PC-3 (cell line): ENCODE measurements around the gene URB1. TPM values are rescaled to one million over a fixed set of nuclear protein-coding genes. Genes with fewer than 3 reads are reported as not detected.

Experiments
- ATAC-seq: fragments of 200-7000 bp; cut with Tn5 transposase; 2 replicates; pipeline ENCODE4 v1.9.1; 2020; ENCODE audit warnings: mild to moderate bottlenecking, moderate library complexity
- BruUV-seq: library from RNA; stranded (reverse); fragments of 400-500 nt; replicated peaks from 2 replicates; lab custom pipeline; 2021; lab: Mats Ljungman, UMichigan
- CTCF ChIA-PET: fragments of 300-600 bp; sonication (Branson Sonifier 250); formaldehyde crosslinking; loops from one replicate; lab custom pipeline; 2022; ENCODE audit warnings: antibody characterized with exemption; lab: Charles Lee
- POLR2A ChIA-PET: fragments of 300-600 bp; sonication (Branson Sonifier 250); formaldehyde crosslinking; loops from one replicate; lab custom pipeline; 2022; ENCODE audit warnings: antibody characterized with exemption; ENCODE audit not compliant: unreplicated experiment; lab: Charles Lee
- DNase-seq: peaks from one replicate; pipeline ENCODE4 v3.0.0-alpha.2; 2015
- H2AFZ ChIP-seq: fragments of 300-600 bp; sonication (generic); 2 replicates; pipeline ENCODE4 v1.6.0; 2016; ENCODE audit warnings: antibody characterized with exemption, low read length
- H3F3A ChIP-seq: fragments of 300-600 bp; sonication (generic); one replicate; pipeline ENCODE4 v1.6.0; 2017; ENCODE audit warnings: antibody characterized with exemption, low read length, control low read depth, mild to moderate bottlenecking; ENCODE audit not compliant: unreplicated experiment
- H3K27ac ChIP-seq: fragments of 300-600 bp; sonication (generic); 2 replicates; pipeline ENCODE4 v1.5.1; 2016; ENCODE audit warnings: mild to moderate bottlenecking, low read length
- H3K27me3 ChIP-seq: fragments of 300-600 bp; sonication (generic); 2 replicates; pipeline ENCODE4 v1.6.1; 2016; ENCODE audit warnings: low read length, mixed read lengths
- H3K36me3 ChIP-seq: fragments of 300-600 bp; sonication (generic); 2 replicates; pipeline ENCODE4 v1.6.1; 2016; ENCODE audit warnings: low read depth, mixed run types, low read length, mixed read lengths
- H3K4me1 ChIP-seq: fragments of 300-600 bp; sonication (generic); 2 replicates; pipeline ENCODE4 v1.5.1; 2016; ENCODE audit warnings: low read length; ENCODE audit not compliant: insufficient read depth
- H3K4me2 ChIP-seq: fragments of 300-600 bp; sonication (generic); 2 replicates; pipeline ENCODE4 v1.6.0; 2016; ENCODE audit warnings: low read length
- H3K4me3 ChIP-seq: fragments of 300-600 bp; sonication (generic); 2 replicates; pipeline ENCODE4 v1.5.1; 2016; ENCODE audit warnings: mild to moderate bottlenecking, low read length, mixed read lengths
- H3K79me2 ChIP-seq: fragments of 300-600 bp; sonication (generic); 2 replicates; pipeline ENCODE4 v1.6.1; 2017; ENCODE audit warnings: low read length, mixed read lengths
- H3K9ac ChIP-seq: fragments of 300-600 bp; sonication (generic); 2 replicates; pipeline ENCODE4 v1.6.0; 2016; ENCODE audit warnings: mild to moderate bottlenecking, low read length
- H3K9me2 ChIP-seq: fragments of 300-600 bp; sonication (generic); replicated peaks from 2 replicates; pipeline ENCODE4 v1.6.1; 2016; ENCODE audit warnings: mixed run types, low read length, mixed read lengths
- H3K9me3 ChIP-seq: fragments of 300-600 bp; sonication (generic); 2 replicates; pipeline ENCODE4 v1.6.1; 2016; ENCODE audit warnings: low read length, mixed read lengths
- H4K20me1 ChIP-seq: fragments of 300-600 bp; sonication (generic); 2 replicates; pipeline ENCODE4 v1.6.1; 2016; ENCODE audit warnings: low read length, mixed read lengths
- EZH2 ChIP-seq: fragments of 300-600 bp; sonication (generic); IDR thresholded peaks from one replicate; pipeline ENCODE4 v1.6.1; 2017; ENCODE audit warnings: antibody characterized with exemption, mild to moderate bottlenecking, low read length; ENCODE audit not compliant: unreplicated experiment
- EZH2phosphoT487 ChIP-seq: fragments of 300-600 bp; sonication (generic); IDR thresholded peaks from 2 replicates; pipeline ENCODE4 v1.6.1; 2018; ENCODE audit warnings: mild to moderate bottlenecking, antibody characterized with exemption, low read length, borderline replicate concordance
- intact Hi-C: fragments of 100-400 bp; cut with micrococcal nuclease; formaldehyde crosslinking; loops from 2 replicates; pipeline ENCODE4 v1.9.0; 2023
- total RNA-seq: library from RNA; depleted of rRNA; stranded (reverse); fragments of >200 nt; gene quantifications from 2 replicates; pipeline ENCODE4 v1.2.3, GENCODE V29; 2014
- TF ChIP-seq, protein P1 (sequence below): fragments of 300-600 bp; sonication (generic); conservative IDR thresholded peaks from 2 replicates; pipeline ENCODE4 v1.5.1; 2017; ENCODE audit warnings: antibody characterized with exemption, low read depth, mild to moderate bottlenecking, low read length

Gene URB1
- total RNA-seq, 1 experiment from 2014 or later = 27.8 TPM

DNA sequence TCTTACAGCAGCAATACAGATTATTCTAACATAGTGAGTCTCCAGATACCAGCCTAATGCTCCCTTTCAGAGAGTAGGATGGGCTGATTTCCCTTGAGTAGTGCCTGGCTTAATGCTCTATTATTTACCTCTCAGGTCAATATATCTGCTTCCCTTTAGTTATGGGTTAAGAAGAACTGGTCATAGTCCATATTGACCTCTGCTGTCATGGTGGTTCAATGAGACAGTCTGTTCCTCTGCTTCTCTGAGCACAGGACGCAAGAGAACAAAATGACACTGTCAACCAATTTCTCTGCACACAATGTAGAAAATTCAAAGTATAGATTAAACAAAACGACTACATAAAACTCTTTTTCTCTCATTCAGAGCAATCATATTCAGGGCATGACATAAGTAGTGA is 91.2 kb downstream of the URB1 start:
- CTCF ChIA-PET = no interaction called here

DNA sequence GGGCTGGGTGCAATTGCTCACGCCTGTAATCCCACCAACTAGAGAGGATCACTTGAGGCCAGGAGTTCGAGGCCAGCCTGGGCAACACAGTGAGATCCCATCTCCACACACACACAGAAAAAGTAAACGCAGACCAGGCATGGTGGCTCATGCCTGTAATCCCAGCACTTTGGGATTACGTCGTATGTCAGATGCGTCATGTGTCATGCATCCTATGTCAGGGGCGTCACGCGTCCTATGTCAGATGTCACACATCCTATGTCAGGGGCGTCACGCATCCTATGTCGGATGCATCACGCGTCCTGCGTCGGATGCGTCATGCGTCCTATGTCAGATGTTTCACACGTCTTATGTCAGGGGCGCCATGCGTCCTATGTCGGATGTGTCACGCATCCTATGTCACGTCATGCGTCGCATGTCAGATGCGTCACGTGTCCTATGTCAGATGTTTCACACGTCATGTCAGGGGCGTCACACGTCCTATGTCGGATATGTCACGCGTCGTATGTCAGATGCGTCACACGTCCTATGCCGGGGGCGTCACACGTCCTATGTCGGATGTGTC is 92.6 kb downstream of the URB1 start:
- Histone ChIP-seq H3K4me1 (no peaks in the 10 kb centered on the region), H3K27ac (no peak overlapping the region), H3F3A (no peaks in the 10 kb centered on the region), H3K4me2 (no peak overlapping the region), H3K9me3 (no peaks in the 10 kb centered on the region), H2AFZ (no peak overlapping the region), H3K27me3 (no peaks in the 10 kb centered on the region), H3K9me2 (no peaks in the 10 kb centered on the region), H3K9ac (no peak overlapping the region), H3K36me3 (peaks cover 10% of the 10 kb centered on the region), H3K79me2 (no peaks in the 10 kb centered on the region), H4K20me1 (no peaks in the 10 kb centered on the region), H3K4me3 (no peak overlapping the region)
- POLR2A ChIA-PET = no interaction called here
- DNase-seq (no peak), ATAC-seq (no peak)
- intact Hi-C loops = no loop called here
- no TSS peak for BruUV-seq
- TF ChIP-seq, protein P1, sequence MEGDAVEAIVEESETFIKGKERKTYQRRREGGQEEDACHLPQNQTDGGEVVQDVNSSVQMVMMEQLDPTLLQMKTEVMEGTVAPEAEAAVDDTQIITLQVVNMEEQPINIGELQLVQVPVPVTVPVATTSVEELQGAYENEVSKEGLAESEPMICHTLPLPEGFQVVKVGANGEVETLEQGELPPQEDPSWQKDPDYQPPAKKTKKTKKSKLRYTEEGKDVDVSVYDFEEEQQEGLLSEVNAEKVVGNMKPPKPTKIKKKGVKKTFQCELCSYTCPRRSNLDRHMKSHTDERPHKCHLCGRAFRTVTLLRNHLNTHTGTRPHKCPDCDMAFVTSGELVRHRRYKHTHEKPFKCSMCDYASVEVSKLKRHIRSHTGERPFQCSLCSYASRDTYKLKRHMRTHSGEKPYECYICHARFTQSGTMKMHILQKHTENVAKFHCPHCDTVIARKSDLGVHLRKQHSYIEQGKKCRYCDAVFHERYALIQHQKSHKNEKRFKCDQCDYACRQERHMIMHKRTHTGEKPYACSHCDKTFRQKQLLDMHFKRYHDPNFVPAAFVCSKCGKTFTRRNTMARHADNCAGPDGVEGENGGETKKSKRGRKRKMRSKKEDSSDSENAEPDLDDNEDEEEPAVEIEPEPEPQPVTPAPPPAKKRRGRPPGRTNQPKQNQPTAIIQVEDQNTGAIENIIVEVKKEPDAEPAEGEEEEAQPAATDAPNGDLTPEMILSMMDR = no peak
- TF ChIP-seq EZH2phosphoT487 (no peak), EZH2 (no peak)
- CTCF ChIA-PET = no interaction called here

More for the DNA sequence above, 91.2 kb downstream of the URB1 start:
- ATAC-seq = no peak
- no peaks in the 10 kb centered on the region for H3K27me3 ChIP-seq
- H3K79me2 ChIP-seq = no peaks in the 10 kb centered on the region
- H3K9ac ChIP-seq = no peak overlapping the region
- peaks cover 18% of the 10 kb centered on the region for H3K36me3 ChIP-seq
- H3F3A ChIP-seq = no peaks in the 10 kb centered on the region
- H4K20me1 ChIP-seq = no peaks in the 10 kb centered on the region
- no peaks in the 10 kb centered on the region for H3K4me1 ChIP-seq
- TF ChIP-seq EZH2 (no peak), EZH2phosphoT487 (no peak)
- TF ChIP-seq, protein P1 = no peak
- H3K27ac ChIP-seq = no peak overlapping the region
- intact Hi-C loops = no loop called here
- H2AFZ ChIP-seq = no peak overlapping the region
- POLR2A ChIA-PET = no interaction called here
- H3K4me3 ChIP-seq = no peak overlapping the region
- no peak for DNase-seq
- H3K9me3 ChIP-seq = no peaks in the 10 kb centered on the region
- no TSS peak for BruUV-seq
- H3K4me2 ChIP-seq = no peak overlapping the region
- no peaks in the 10 kb centered on the region for H3K9me2 ChIP-seq

DNA sequence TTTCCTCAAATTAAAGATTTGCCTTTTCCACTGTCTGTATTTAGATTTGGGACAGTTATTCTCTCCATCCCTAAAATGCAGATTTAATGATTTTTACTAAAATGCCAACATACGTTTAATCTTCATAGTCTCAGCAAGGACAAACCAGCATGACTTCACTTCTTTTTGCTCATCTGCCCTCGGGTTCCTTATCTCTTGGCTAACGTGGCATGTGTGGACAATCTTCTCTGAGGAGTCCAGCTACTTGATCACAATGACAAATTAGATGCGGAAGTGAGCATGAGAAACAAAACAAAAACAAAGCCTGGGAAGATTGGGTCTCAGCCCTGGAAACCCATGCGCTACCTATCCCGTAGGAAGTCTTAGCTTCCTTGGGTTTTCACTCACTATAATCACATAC is 93.1 kb downstream of the URB1 start:
- Histone ChIP-seq H3K27ac (no peak overlapping the region), H3K36me3 (peaks cover 10% of the 10 kb centered on the region), H3K9me2 (no peaks in the 10 kb centered on the region), H3K9me3 (no peaks in the 10 kb centered on the region), H3K27me3 (no peaks in the 10 kb centered on the region), H3K9ac (no peak overlapping the region), H3K4me3 (no peak overlapping the region), H3K4me1 (no peaks in the 10 kb centered on the region), H2AFZ (no peak overlapping the region), H3K79me2 (no peaks in the 10 kb centered on the region), H3F3A (no peaks in the 10 kb centered on the region), H3K4me2 (no peak overlapping the region), H4K20me1 (no peaks in the 10 kb centered on the region)
- BruUV-seq = no TSS peak
- CTCF ChIA-PET = no interaction called here
- DNase-seq (no peak), ATAC-seq (no peak)
- TF ChIP-seq, protein P1 = no peak
- TF ChIP-seq EZH2 = no peak
- TF ChIP-seq EZH2phosphoT487 = no peak
- intact Hi-C loops = no loop called here
- POLR2A ChIA-PET = no interaction called here
